IMR-90 (cell line): ENCODE data around the gene NTRK2. TPM values are rescaled to one million over a fixed set of nuclear protein-coding genes. Genes with fewer than 3 reads are reported as not detected.

ENCODE experiments used
- ATAC-seq: fragments of 200-7000 bp; cut with Tn5 transposase; 2 replicates; pipeline ENCODE4 v1.9.1; 2020; ENCODE audit warnings: low read depth, mild to moderate bottlenecking, moderate library complexity
- BruUV-seq: library from RNA; stranded (reverse); fragments of 400-500 nt; replicated peaks from 2 replicates; lab custom pipeline; 2021; lab: Mats Ljungman, UMichigan
- CTCF ChIA-PET: fragments of 300-600 bp; formaldehyde crosslinking; extraction: SDS; loops from one replicate; lab custom pipeline; 2021; ENCODE audit warnings: antibody characterized with exemption; lab: Yijun Ruan, JAX
- POLR2A ChIA-PET: fragments of 300-600 bp; sonication (Branson Sonifier 250); formaldehyde crosslinking; loops from one replicate; lab custom pipeline; 2022; ENCODE audit warnings: antibody characterized with exemption; ENCODE audit not compliant: unreplicated experiment; lab: Charles Lee
- DNase-seq: peaks from one replicate; pipeline ENCODE4 v3.0.0; 2013
- H2AFZ ChIP-seq: replicated peaks from 2 replicates; pipeline ENCODE3; 2013; ENCODE audit warnings: low read length, mild to moderate bottlenecking; ENCODE audit not compliant: poor library complexity
- H2AK5ac ChIP-seq: 2 replicates; pipeline ENCODE4 v1.6.1; 2013; ENCODE audit warnings: low read depth, low read length, inconsistent platforms
- H2AK9ac ChIP-seq: replicated peaks from 2 replicates; pipeline ENCODE3; 2013; ENCODE audit warnings: mild to moderate bottlenecking, low read depth, low read length, moderate library complexity; ENCODE audit not compliant: poor library complexity
- H2BK120ac ChIP-seq: 2 replicates; pipeline ENCODE4 v1.6.1; 2013; ENCODE audit warnings: low read depth, low read length, inconsistent platforms
- H2BK15ac ChIP-seq: 3 replicates; pipeline ENCODE4 v1.6.1; 2013; ENCODE audit warnings: low read depth, low read length, inconsistent platforms
- H2BK20ac ChIP-seq: 2 replicates; pipeline ENCODE4 v1.6.1; 2013; ENCODE audit warnings: low read depth, mild to moderate bottlenecking, inconsistent platforms, low read length, moderate library complexity
- H2BK5ac ChIP-seq: 2 replicates; pipeline ENCODE4 v1.6.1; 2013; ENCODE audit warnings: mild to moderate bottlenecking, low read depth, low read length, inconsistent platforms; ENCODE audit not compliant: poor library complexity, severe bottlenecking
- H3K14ac ChIP-seq: replicated peaks from 2 replicates; pipeline ENCODE4 v1.6.1; 2013; ENCODE audit warnings: low read depth, low read length, inconsistent platforms
- H3K18ac ChIP-seq: 2 replicates; pipeline ENCODE4 v1.6.1; 2013; ENCODE audit warnings: low read depth, low read length, control low read depth
- H3K23ac ChIP-seq: 2 replicates; pipeline ENCODE4 v1.6.1; 2013; ENCODE audit warnings: low read depth, low read length, inconsistent platforms
- H3K27ac ChIP-seq: 2 replicates; pipeline ENCODE4 v1.5.1; 2013; ENCODE audit warnings: mild to moderate bottlenecking, control low read depth, low read length; ENCODE audit not compliant: insufficient read depth
- H3K27me3 ChIP-seq: 2 replicates; pipeline ENCODE4 v1.6.1; 2013; ENCODE audit warnings: low read length; ENCODE audit not compliant: control insufficient read depth, insufficient read depth
- H3K36me3 ChIP-seq: 2 replicates; pipeline ENCODE4 v1.6.1; 2013; ENCODE audit warnings: low read length, mixed read lengths; ENCODE audit not compliant: control insufficient read depth, insufficient read depth
- H3K4ac ChIP-seq: 2 replicates; pipeline ENCODE4 v1.6.1; 2013; ENCODE audit warnings: low read depth, low read length, inconsistent platforms
- H3K4me1 ChIP-seq: 2 replicates; pipeline ENCODE4 v1.6.1; 2013; ENCODE audit warnings: low read length, mixed read lengths; ENCODE audit not compliant: control insufficient read depth, insufficient read depth
- H3K4me2 ChIP-seq: 2 replicates; pipeline ENCODE4 v1.6.1; 2013; ENCODE audit warnings: low read depth, mild to moderate bottlenecking, control low read depth, low read length, moderate library complexity
- H3K4me3 ChIP-seq: 2 replicates; pipeline ENCODE4 v1.5.1; 2013; ENCODE audit warnings: low read depth, mild to moderate bottlenecking, control low read depth, low read length, moderate library complexity; ENCODE audit not compliant: insufficient read depth
- H3K56ac ChIP-seq: 2 replicates; pipeline ENCODE4 v1.6.1; 2013; ENCODE audit warnings: low read length, inconsistent platforms; ENCODE audit not compliant: insufficient read depth; ENCODE audit errors: extremely low read depth
- H3K79me1 ChIP-seq, 2 experiments: 2 replicates each; pipeline ENCODE4 v1.6.1; 2013; ENCODE audit warnings: low read length in 2 of 2, inconsistent platforms in 1 of 2, low read depth in 1 of 2
- H3K9ac ChIP-seq: 2 replicates; pipeline ENCODE4 v1.6.1; 2013; ENCODE audit warnings: low read depth, low read length, control low read depth
- H3K9me1 ChIP-seq: 2 replicates; pipeline ENCODE4 v1.6.1; 2013; ENCODE audit warnings: low read length, inconsistent platforms; ENCODE audit not compliant: insufficient read depth
- H3K9me3 ChIP-seq: 2 replicates; pipeline ENCODE4 v1.6.1; 2013; ENCODE audit warnings: low read length; ENCODE audit not compliant: control insufficient read depth, insufficient read depth
- H4K20me1 ChIP-seq: 2 replicates; pipeline ENCODE4 v1.6.1; 2013; ENCODE audit warnings: low read length, inconsistent platforms; ENCODE audit not compliant: insufficient read depth
- H4K5ac ChIP-seq: 2 replicates; pipeline ENCODE4 v1.6.1; 2013; ENCODE audit warnings: mild to moderate bottlenecking, low read depth, low read length, control low read depth
- H4K8ac ChIP-seq, 2 experiments: 2 replicates each; pipeline ENCODE4 v1.6.1; 2013; ENCODE audit warnings: low read depth in 2 of 2, low read length in 2 of 2, control low read depth in 1 of 2, inconsistent platforms in 1 of 2
- H4K91ac ChIP-seq: 2 replicates; pipeline ENCODE4 v1.6.1; 2013; ENCODE audit warnings: low read depth, low read length, inconsistent platforms; ENCODE audit not compliant: insufficient read depth
- NFE2L2 ChIP-seq: fragments of 150-350 bp; IDR thresholded peaks from 2 replicates; pipeline ENCODE4 v1.6.1; 2016; ENCODE audit warnings: low read depth, mild to moderate bottlenecking, low read length
- RCOR1 ChIP-seq: IDR thresholded peaks from 2 replicates; pipeline ENCODE4 v1.6.1; 2012; ENCODE audit warnings: mild to moderate bottlenecking, low read length, improper control_type of control experiment; ENCODE audit not compliant: insufficient replicate concordance
- WGBS, 2 experiments: methylation state at CpG; one replicate each; pipeline versions ENCODE4 v1.1.5 to v1.1.7; 2013; ENCODE audit warnings: missing lambda C conversion rate in 2 of 2; ENCODE audit not compliant: insufficient read length in 1 of 2; ENCODE audit errors: extremely low coverage in 2 of 2; 5-methylcytosine and 5-hydroxymethylcytosine counted together
- dilution Hi-C: fragments of 300-500 bp; cut with HindIII; formaldehyde crosslinking; loops from one replicate; pipeline ENCODE4 v1.14.3; 2018; ENCODE audit warnings: low sequenced_read_pairs; ENCODE audit not compliant: unreplicated experiment
- in situ Hi-C: fragments of 300-500 bp; cut with MboI; formaldehyde crosslinking; loops from 3 replicates; pipeline ENCODE4 v1.14.3; 2019; ENCODE audit warnings: low sequenced_read_pairs, inconsistent platforms, mixed read lengths
- intact Hi-C: fragments of 100-400 bp; cut with micrococcal nuclease; formaldehyde crosslinking; loops from 2 replicates; pipeline ENCODE4 v1.10.0; 2022
- polyA plus RNA-seq, 3 experiments: library from polyadenylated mRNA; depleted of rRNA; stranded (reverse); fragments of >200 nt; gene quantifications; 2 replicates each; pipeline ENCODE4 v1.2.3, GENCODE V29; 2012; ENCODE audit warnings: low replicate concordance in 1 of 3
- total RNA-seq: library from RNA; depleted of rRNA; stranded (reverse); fragments of >200 nt; gene quantifications from 2 replicates; pipeline ENCODE4 v1.2.3, GENCODE V29; 2012

NTRK2 gene
- total and polyA plus RNA-seq, 2 of the 4 experiments (the other 2 are of a cell fraction) = under 0.01 to 0.02 TPM

DNA sequence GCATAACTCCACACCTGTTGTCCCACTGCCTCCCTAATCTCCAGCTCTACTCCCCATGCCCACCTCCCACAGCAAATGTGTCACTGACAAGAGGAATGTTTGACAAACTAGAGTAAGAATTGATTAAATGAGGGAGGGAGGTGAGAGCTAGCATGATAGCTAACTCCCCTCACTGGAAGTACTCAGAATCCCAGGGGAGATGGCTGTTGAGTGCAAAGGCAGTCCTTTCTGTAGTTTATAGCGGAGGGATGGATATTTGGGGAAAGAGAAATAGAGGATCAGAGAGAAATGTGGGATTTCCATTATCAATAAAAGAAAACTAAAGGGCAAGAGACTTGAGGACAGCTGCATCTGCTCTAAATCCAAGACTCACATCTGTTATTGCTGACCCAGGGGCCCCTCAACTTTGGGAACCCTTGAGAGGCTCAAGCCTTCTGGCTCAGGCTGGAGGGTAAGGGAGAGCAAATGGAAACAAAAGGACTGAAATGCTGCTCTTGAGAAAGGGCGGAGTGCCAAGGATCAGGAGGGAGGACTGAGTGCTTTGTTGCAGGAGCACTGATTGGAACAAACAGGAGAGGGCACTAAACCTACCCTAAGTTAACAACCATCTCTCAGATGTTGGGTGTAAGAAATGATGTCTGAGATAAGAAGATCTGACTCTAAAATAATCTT, 372.1 kb downstream of the NTRK2 start:
- no peaks in the 10 kb centered on the region for H4K20me1 ChIP-seq
- no peak overlapping the region for H3K14ac ChIP-seq
- H3K4me3 ChIP-seq = no peak overlapping the region
- DNase-seq (no peak), ATAC-seq (no peak)
- no peak overlapping the region for H3K4me2 ChIP-seq
- no peak overlapping the region for H3K18ac ChIP-seq
- H2AK5ac ChIP-seq = no peak overlapping the region
- H3K23ac ChIP-seq = no peak overlapping the region
- no peak overlapping the region for H4K91ac ChIP-seq
- H3K27me3 ChIP-seq = no peaks in the 10 kb centered on the region
- no peak overlapping the region for H2AFZ ChIP-seq
- H3K9me1 ChIP-seq = no peaks in the 10 kb centered on the region
- intact Hi-C loops (loop anchor here (5.0 kb wide), 1 partner anchor 196 kb away; no protein-coding TSS in a partner anchor), dilution Hi-C loops (no loop called here), in situ Hi-C loops (no loop called here)
- TF ChIP-seq NFE2L2 (no peak), RCOR1 (no peak)
- WGBS, 2 experiments = no CpG with 5 or more reads among the region's 2 CpGs
- H3K4me1 ChIP-seq = no peaks in the 10 kb centered on the region
- no peak overlapping the region for H3K27ac ChIP-seq
- no peak overlapping the region for H4K8ac ChIP-seq
- H2BK20ac ChIP-seq = no peak overlapping the region
- H3K79me1 ChIP-seq = no peaks in the 10 kb centered on the region
- H3K9me3 ChIP-seq = peaks cover 14% of the 10 kb centered on the region
- no TSS peak for BruUV-seq
- CTCF ChIA-PET = no interaction called here
- H3K4ac ChIP-seq = no peak overlapping the region
- H2BK5ac ChIP-seq = no peak overlapping the region
- no peak overlapping the region for H2BK120ac ChIP-seq
- H2AK9ac ChIP-seq = no peak overlapping the region
- H2BK15ac ChIP-seq = no peak overlapping the region
- no peaks in the 10 kb centered on the region for H3K36me3 ChIP-seq
- POLR2A ChIA-PET = no interaction called here
- H4K5ac ChIP-seq = no peak overlapping the region
- no peak overlapping the region for H3K56ac ChIP-seq
- no peak overlapping the region for H3K9ac ChIP-seq
